Smooth muscle cell (in vitro differentiated cells): ENCODE measurements around the gene DNAJC5. TPM values are rescaled to one million over a fixed set of nuclear protein-coding genes. Genes with fewer than 3 reads are reported as not detected.
"Not testable (repeated sequence)": the region's sequence is repeated elsewhere in the genome, so short reads cannot be mapped to it uniquely, and the experiment has no call there.

Source experiments
- DNase-seq: peaks from one replicate; lab custom pipeline; 2025; ENCODE audit not compliant: unreplicated experiment; lab: John Stamatoyannopoulos, UW
- H2AFZ ChIP-seq: fragments of 200-600 bp; sonication (generic); 2 replicates; pipeline ENCODE4 v1.6.0; 2016; ENCODE audit warnings: antibody characterized with exemption, low read depth, mild to moderate bottlenecking
- H3F3A ChIP-seq: fragments of 200-600 bp; sonication (generic); 2 replicates; pipeline ENCODE4 v1.6.0; 2017; ENCODE audit warnings: antibody characterized with exemption, low read depth
- H3K27ac ChIP-seq: fragments of 200-600 bp; sonication (generic); 2 replicates; pipeline ENCODE4 v1.5.1; 2016; ENCODE audit warnings: low read depth, mild to moderate bottlenecking
- H3K27me3 ChIP-seq: fragments of 200-600 bp; sonication (generic); 2 replicates; pipeline ENCODE4 v1.6.1; 2016; ENCODE audit warnings: low read depth, mild to moderate bottlenecking
- H3K36me3 ChIP-seq: fragments of 200-600 bp; sonication (generic); 2 replicates; pipeline ENCODE4 v1.5.1; 2016; ENCODE audit warnings: low read depth
- H3K4me1 ChIP-seq: fragments of 200-600 bp; sonication (generic); 2 replicates; pipeline ENCODE4 v1.5.1; 2016; ENCODE audit warnings: low read depth
- H3K4me2 ChIP-seq: fragments of 200-600 bp; sonication (generic); 2 replicates; pipeline ENCODE4 v1.6.0; 2016; ENCODE audit warnings: mild to moderate bottlenecking
- H3K4me3 ChIP-seq: fragments of 200-600 bp; sonication (generic); 2 replicates; pipeline ENCODE4 v1.5.1; 2016; ENCODE audit warnings: mild to moderate bottlenecking
- H3K79me2 ChIP-seq: fragments of 200-600 bp; sonication (generic); 2 replicates; pipeline ENCODE4 v1.6.0; 2016; ENCODE audit warnings: low read depth, mild to moderate bottlenecking
- H3K9ac ChIP-seq: fragments of 200-600 bp; sonication (generic); 2 replicates; pipeline ENCODE4 v1.6.0; 2016; ENCODE audit warnings: low read depth
- H3K9me3 ChIP-seq: fragments of 200-600 bp; sonication (generic); replicated peaks from 2 replicates; pipeline ENCODE4 v1.5.1; 2016; ENCODE audit warnings: low read depth
- H4K20me1 ChIP-seq: fragments of 200-600 bp; sonication (generic); 2 replicates; pipeline ENCODE4 v1.6.0; 2016; ENCODE audit warnings: low read depth
- CTCF ChIP-seq: fragments of 200-600 bp; sonication (generic); IDR thresholded peaks from 2 replicates; pipeline ENCODE4 v1.5.1; 2017; ENCODE audit warnings: borderline replicate concordance, mild to moderate bottlenecking, antibody characterized with exemption; ENCODE audit not compliant: insufficient read depth, poor library complexity, severe bottlenecking
- WGBS: methylation state at CpG from one replicate; pipeline ENCODE4 v1.1.7; 2016; ENCODE audit warnings: low lambda C conversion rate; 5-methylcytosine and 5-hydroxymethylcytosine counted together
- polyA plus RNA-seq: library from polyadenylated mRNA; unstranded; fragments of >200 nt; fragmentation: Nextera tagmentation; extraction: Ambion mirVana; gene quantifications from 2 replicates; pipeline ENCODE4 v1.2.1, GENCODE V29; 2016
- total RNA-seq: library from RNA; depleted of rRNA; stranded (reverse); fragments of >200 nt; gene quantifications from 2 replicates; pipeline ENCODE4 v1.2.3, GENCODE V29; 2014

The DNAJC5 gene
- total and polyA plus RNA-seq, 2 experiments from 2014 or later: 8.7 to 24.5 TPM

- WGBS: 94% methylated on average over 12 of the region's 12 CpGs
- DNase-seq: no peak
- H3F3A ChIP-seq: no peaks in the 10 kb centered on the region
Measured at GRCh38 chr20:63913768-63914167, 18.8 kb downstream of the DNAJC5 start.

GRCh38 chr20:63915471-63915870 is 20.5 kb downstream of the DNAJC5 start:
- no peak for TF ChIP-seq CTCF
- H3K79me2 ChIP-seq: peaks cover 91% of the 10 kb centered on the region
- DNase-seq: no peak
- H3K9ac ChIP-seq: no peak overlapping the region
- peaks cover 93% of the 10 kb centered on the region for H4K20me1 ChIP-seq
- H3K4me2 ChIP-seq: no peak overlapping the region
- H3K9me3 ChIP-seq: no peaks in the 10 kb centered on the region
- no peaks in the 10 kb centered on the region for H3K36me3 ChIP-seq
- H3F3A ChIP-seq: no peaks in the 10 kb centered on the region
- peaks cover 4% of the 10 kb centered on the region for H3K4me1 ChIP-seq
- no peak overlapping the region for H3K27ac ChIP-seq
- no peaks in the 10 kb centered on the region for H3K27me3 ChIP-seq
- H3K4me3 ChIP-seq: no peak overlapping the region
- WGBS: 100% methylated on average over 6 of the region's 6 CpGs
- no peak overlapping the region for H2AFZ ChIP-seq

More at GRCh38 chr20:63913768-63914167, 18.8 kb downstream of the DNAJC5 start:
- H3K27me3 ChIP-seq: no peaks in the 10 kb centered on the region
- H3K4me3 ChIP-seq: no peak overlapping the region
- H3K79me2 ChIP-seq: peaks cover 98% of the 10 kb centered on the region
- H3K4me2 ChIP-seq: no peak overlapping the region
- TF ChIP-seq CTCF: no peak
- H3K36me3 ChIP-seq: no peaks in the 10 kb centered on the region
- no peaks in the 10 kb centered on the region for H3K9me3 ChIP-seq
- H3K9ac ChIP-seq: no peak overlapping the region
- H2AFZ ChIP-seq: no peak overlapping the region
- H3K4me1 ChIP-seq: peaks cover 4% of the 10 kb centered on the region
- peaks cover 100% of the 10 kb centered on the region for H4K20me1 ChIP-seq
- no peak overlapping the region for H3K27ac ChIP-seq

GRCh38 chr20:63916371-63916939 is 21.5 kb downstream of the DNAJC5 start:
- H3K9me3 ChIP-seq, H2AFZ ChIP-seq, H3K27ac ChIP-seq, H3K4me3 ChIP-seq, H3F3A ChIP-seq, DNase-seq, H3K4me2 ChIP-seq, H3K4me1 ChIP-seq, H3K36me3 ChIP-seq, H3K27me3 ChIP-seq, H3K9ac ChIP-seq: not testable (repeated sequence)
- 89% methylated on average over 8 of the region's 8 CpGs for WGBS
- Histone ChIP-seq H4K20me1 (peaks cover 93% of the 10 kb centered on the region), H3K79me2 (peaks cover 91% of the 10 kb centered on the region)

GRCh38 chr20:63917811-63918210 is 22.9 kb downstream of the DNAJC5 start:
- no peak overlapping the region for H3K9ac ChIP-seq

More at GRCh38 chr20:63917811-63918210, 22.9 kb downstream of the DNAJC5 start:
- Histone ChIP-seq H2AFZ (no peak overlapping the region), H3K9me3 (no peaks in the 10 kb centered on the region), H3K4me1 (no peaks in the 10 kb centered on the region), H3K79me2 (peaks cover 89% of the 10 kb centered on the region), H3K27me3 (no peaks in the 10 kb centered on the region), H4K20me1 (peaks cover 93% of the 10 kb centered on the region), H3K4me2 (no peak overlapping the region), H3K36me3 (no peaks in the 10 kb centered on the region), H3K27ac (no peak overlapping the region), H3K4me3 (no peak overlapping the region), H3F3A (no peaks in the 10 kb centered on the region)
- WGBS: 85% methylated on average over 11 of the region's 11 CpGs
- no peak for TF ChIP-seq CTCF
- DNase-seq: no peak
